Panc1 (cell line): ENCODE measurements around the gene CCDC8.

Experiments used
- POLR2AphosphoS5 ChIP-seq: IDR thresholded peaks from 2 replicates; pipeline ENCODE4 v1.6.1; 2012; ENCODE audit warnings: mild to moderate bottlenecking, low read depth, low read length, moderate library complexity
- TF ChIP-seq, protein P1 (sequence below), 2 experiments: IDR thresholded peaks; 2 replicates each; pipeline ENCODE4 v1.6.1; 2011 to 2012; ENCODE audit warnings: low read depth in 2 of 2, control low read depth in 1 of 2, low read length in 1 of 2, mild to moderate bottlenecking in 1 of 2, moderate library complexity in 1 of 2; ENCODE audit not compliant: insufficient read depth in 1 of 2

DNA sequence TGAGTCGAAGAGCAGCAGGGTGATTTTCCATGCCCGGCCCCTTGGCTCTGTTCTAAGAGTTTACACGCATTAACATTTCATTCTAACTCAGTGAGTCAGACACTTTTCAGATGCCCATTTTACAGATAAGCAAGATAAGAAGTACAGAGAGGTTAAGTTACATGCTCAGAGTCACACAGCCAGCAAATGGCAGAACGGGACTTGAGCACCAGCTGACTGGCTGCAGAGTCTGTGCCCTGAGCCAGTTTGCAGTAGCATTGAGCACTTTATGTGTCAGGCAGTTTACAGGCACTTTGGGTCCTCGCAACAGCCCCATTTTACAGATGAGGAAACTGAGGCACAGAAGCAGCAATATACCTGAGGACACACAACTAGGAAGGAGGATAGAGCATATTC is 19.0 kb downstream of the CCDC8 start:
- no peak for TF ChIP-seq POLR2AphosphoS5
- TF ChIP-seq, protein P1, sequence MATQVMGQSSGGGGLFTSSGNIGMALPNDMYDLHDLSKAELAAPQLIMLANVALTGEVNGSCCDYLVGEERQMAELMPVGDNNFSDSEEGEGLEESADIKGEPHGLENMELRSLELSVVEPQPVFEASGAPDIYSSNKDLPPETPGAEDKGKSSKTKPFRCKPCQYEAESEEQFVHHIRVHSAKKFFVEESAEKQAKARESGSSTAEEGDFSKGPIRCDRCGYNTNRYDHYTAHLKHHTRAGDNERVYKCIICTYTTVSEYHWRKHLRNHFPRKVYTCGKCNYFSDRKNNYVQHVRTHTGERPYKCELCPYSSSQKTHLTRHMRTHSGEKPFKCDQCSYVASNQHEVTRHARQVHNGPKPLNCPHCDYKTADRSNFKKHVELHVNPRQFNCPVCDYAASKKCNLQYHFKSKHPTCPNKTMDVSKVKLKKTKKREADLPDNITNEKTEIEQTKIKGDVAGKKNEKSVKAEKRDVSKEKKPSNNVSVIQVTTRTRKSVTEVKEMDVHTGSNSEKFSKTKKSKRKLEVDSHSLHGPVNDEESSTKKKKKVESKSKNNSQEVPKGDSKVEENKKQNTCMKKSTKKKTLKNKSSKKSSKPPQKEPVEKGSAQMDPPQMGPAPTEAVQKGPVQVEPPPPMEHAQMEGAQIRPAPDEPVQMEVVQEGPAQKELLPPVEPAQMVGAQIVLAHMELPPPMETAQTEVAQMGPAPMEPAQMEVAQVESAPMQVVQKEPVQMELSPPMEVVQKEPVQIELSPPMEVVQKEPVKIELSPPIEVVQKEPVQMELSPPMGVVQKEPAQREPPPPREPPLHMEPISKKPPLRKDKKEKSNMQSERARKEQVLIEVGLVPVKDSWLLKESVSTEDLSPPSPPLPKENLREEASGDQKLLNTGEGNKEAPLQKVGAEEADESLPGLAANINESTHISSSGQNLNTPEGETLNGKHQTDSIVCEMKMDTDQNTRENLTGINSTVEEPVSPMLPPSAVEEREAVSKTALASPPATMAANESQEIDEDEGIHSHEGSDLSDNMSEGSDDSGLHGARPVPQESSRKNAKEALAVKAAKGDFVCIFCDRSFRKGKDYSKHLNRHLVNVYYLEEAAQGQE (IDR thresholded peaks at IDR 0.05; ENCODE audit: insufficient read depth in 1 of 2, low read depth in 2 of 2, low read length in 1 of 2), result no peak
